Adrenal gland (tissue), 12 donors: Measurements from ENCODE around the gene COQ9. TPM values are rescaled to one million over a fixed set of nuclear protein-coding genes. Genes with fewer than 3 reads are reported as not detected.

Source experiments
- DNase-seq, 7 donors: peaks; one replicate each; pipeline ENCODE4 v3.0.0-alpha.2; 2019 to 2020
- H3K27ac ChIP-seq, 5 donors: fragments of 200-600 bp; sonication (generic) in 4 of 5; 1 replicate in 3 of 5; 2 replicates in 2 of 5; pipeline versions ENCODE4 v1.5.1 to v1.8.0; 2016 to 2020; ENCODE audit warnings: mild to moderate bottlenecking in 1 of 5
- H3K27me3 ChIP-seq: fragments of 200-600 bp; 2 replicates; pipeline ENCODE4 v1.8.0; 2021
- H3K36me3 ChIP-seq, 2 donors: fragments of 200-600 bp; replicated peaks in 1 of 2; 1 replicate in 1 of 2; 2 replicates in 1 of 2; pipeline versions ENCODE4 v1.5.1 to v1.8.0; 2018 to 2022
- H3K4me1 ChIP-seq, 2 donors: fragments of 200-600 bp; replicated peaks in 1 of 2; 1 replicate in 1 of 2; 2 replicates in 1 of 2; pipeline versions ENCODE4 v1.5.1 to v1.8.0; 2018 to 2021
- H3K4me3 ChIP-seq, 4 donors: fragments of 200-600 bp; sonication (generic) in 3 of 4; one replicate each; pipeline ENCODE4 v1.5.1; 2016 to 2018
- H3K9me3 ChIP-seq, 3 donors: fragments of 200-600 bp; sonication (generic) in 1 of 3; replicated peaks in 1 of 3; 1 replicate in 2 of 3; 2 replicates in 1 of 3; pipeline versions ENCODE4 v1.5.1 to v1.8.0; 2016 to 2021
- POLR2A ChIP-seq, 2 donors: fragments of 450-650 bp; IDR thresholded peaks; one replicate each; pipeline ENCODE4 v1.6.1; 2017; ENCODE audit warnings: antibody characterized with exemption in 2 of 2, mild to moderate bottlenecking in 2 of 2, moderate library complexity in 1 of 2
- WGBS, 4 donors: extraction: QIAGEN DNeasy Blood & Tissue Kit in 2 of 4; methylation state at CpG; one replicate each; pipeline versions ENCODE4 v1.1.5 to v1.1.7; 2013 to 2017; 5-methylcytosine and 5-hydroxymethylcytosine counted together
- intact Hi-C, 2 donors: fragments of 100-400 bp; cut with DNase I; formaldehyde crosslinking; loops; one replicate each; pipeline versions ENCODE4 v1.14.1 to v1.15.0; 2022 to 2023
- polyA plus RNA-seq, 3 donors: library from polyadenylated mRNA; stranded (reverse); fragments of 200-250 nt in 2 of 3; fragments of 350-450 nt in 1 of 3; fragmentation: Illumina TruSeq in 1 of 3; extraction: RNeasy Lipid Tissue Mini Kit (QIAGEN cat#74804) in 1 of 3; gene quantifications; one replicate each; pipeline ENCODE4 v1.2.3, GENCODE V29; 2013 to 2014
- total RNA-seq, 9 donors: library from RNA; depleted of rRNA in 4 of 9; stranded (reverse); fragments of >200 nt in 4 of 9; fragments of 120-200 nt in 1 of 9; fragmentation: NEBNext Ultra II Directional in 1 of 9; extraction: Animal tissue kit (Norgen Biotek cat#: 25700) in 1 of 9; gene quantifications; one replicate each; pipeline versions ENCODE4 v1.1.0 to v1.2.4, GENCODE V29; 2013 to 2023
- TF ChIP-seq, protein P1 (sequence below), 6 experiments: fragments of 450-650 bp in 4 of 6; fragments of 200-600 bp in 2 of 6; sonication (generic) in 1 of 6; IDR thresholded peaks; 1 replicate in 5 of 6; 2 replicates in 1 of 6; pipeline versions ENCODE4 v1.5.1 to v1.8.0; 2016 to 2021; ENCODE audit warnings: antibody characterized with exemption in 6 of 6, mild to moderate bottlenecking in 2 of 6, moderate library complexity in 1 of 6
- donor health status: healthy with polysubstance abuse.
- donor health status: Bipolar disorder and iron deficiency.
- donor health status: DM: yes; HTN: yes; CAD: no.
- donor health status: DM: no; HTN: no; CAD: no.
- donor health status: DM: no; HTN: no; CAD: no.
- donor health status: DM: yes; HTN: yes; CAD: no.

Gene COQ9
- total and polyA plus RNA-seq, 12 donors: 60.9 to 277 (median 88.6) TPM

DNA sequence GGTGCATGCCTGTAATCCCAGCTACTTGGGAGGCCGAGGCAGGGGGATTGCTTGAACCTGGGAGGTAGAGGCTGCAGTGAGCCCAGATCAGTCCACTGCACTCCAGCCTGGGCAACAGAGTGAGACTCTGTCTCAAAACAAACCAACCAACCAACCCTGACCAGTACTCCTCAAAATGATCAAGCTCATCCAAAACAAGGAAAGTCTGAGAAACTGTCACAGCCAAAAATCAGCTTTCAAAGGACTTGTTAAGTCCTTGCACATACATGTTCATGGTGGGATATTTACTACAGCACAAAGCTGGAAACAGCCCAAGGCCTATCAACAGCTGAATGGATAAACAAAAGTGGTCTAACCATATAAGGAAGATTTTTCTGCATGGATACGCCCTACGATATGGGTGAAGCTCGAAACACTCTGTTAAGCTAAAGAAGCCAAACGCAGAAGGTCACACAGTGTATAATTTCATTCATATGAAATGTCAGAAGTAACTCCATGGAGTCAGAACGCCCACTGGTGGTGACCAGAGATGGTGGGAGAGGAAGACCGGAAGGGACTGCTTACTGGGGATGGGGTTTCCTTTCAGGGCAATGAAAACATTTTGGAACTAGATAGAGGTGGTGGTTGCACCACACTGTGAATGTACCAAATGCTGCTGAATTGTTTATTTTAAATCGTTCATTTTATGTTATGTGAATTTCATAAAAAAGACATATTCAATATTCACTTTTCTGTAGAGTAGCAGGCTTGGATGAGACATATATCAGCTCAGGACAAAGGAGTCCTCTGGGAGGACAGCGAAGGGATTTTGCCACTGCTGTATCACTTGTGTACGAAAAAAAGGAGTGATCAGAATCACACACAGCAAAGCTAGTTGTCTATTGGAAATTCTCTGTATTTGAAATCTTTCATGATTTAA, 25.0 kb upstream of the COQ9 start:
- Histone ChIP-seq H3K4me1 (peaks cover 8 to 25% of the 10 kb centered on the region in 2 donors), H3K4me3 (no peak overlapping the region), H3K27ac (no peak overlapping the region), H3K36me3 (peaks cover 0 to 4% of the 10 kb centered on the region in 2 donors), H3K9me3 (no peaks in the 10 kb centered on the region), H3K27me3 (no peaks in the 10 kb centered on the region)
- peak in 4 of 7 donors; percentile 25 to 52 (median 45) for DNase-seq
- intact Hi-C loops: no loop called here
- TF ChIP-seq, protein P1, sequence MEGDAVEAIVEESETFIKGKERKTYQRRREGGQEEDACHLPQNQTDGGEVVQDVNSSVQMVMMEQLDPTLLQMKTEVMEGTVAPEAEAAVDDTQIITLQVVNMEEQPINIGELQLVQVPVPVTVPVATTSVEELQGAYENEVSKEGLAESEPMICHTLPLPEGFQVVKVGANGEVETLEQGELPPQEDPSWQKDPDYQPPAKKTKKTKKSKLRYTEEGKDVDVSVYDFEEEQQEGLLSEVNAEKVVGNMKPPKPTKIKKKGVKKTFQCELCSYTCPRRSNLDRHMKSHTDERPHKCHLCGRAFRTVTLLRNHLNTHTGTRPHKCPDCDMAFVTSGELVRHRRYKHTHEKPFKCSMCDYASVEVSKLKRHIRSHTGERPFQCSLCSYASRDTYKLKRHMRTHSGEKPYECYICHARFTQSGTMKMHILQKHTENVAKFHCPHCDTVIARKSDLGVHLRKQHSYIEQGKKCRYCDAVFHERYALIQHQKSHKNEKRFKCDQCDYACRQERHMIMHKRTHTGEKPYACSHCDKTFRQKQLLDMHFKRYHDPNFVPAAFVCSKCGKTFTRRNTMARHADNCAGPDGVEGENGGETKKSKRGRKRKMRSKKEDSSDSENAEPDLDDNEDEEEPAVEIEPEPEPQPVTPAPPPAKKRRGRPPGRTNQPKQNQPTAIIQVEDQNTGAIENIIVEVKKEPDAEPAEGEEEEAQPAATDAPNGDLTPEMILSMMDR (IDR thresholded peaks at IDR 0.05): peak; percentile 5 to 59 (median 49)
- TF ChIP-seq POLR2A (IDR thresholded peaks at IDR 0.05): no peak
- WGBS, 4 donors: 32 to 43% (median 38%) methylated on average over 10 of the region's 10 CpGs

DNA sequence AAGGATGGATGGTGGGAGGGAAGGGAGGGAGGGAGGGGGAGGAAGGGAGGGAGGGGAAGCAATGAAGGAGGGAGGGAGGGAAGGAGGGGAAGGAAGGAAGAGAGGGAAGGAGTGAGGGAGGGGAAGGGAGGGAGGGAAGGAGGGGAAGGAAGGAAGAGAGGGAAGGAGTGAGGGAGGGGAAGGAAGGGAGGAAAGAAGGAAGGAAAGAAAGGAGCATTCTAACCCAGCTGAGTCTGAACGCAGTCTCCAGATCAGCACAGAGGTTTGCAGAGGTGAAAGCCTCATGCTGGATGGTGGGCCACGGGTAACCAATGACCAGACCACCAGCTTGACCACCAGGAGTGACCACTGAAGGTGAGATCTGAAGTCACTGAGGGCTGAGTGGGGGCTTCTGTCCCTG, 24.1 kb upstream of the COQ9 start:
- no peak overlapping the region for H3K27ac ChIP-seq
- no peaks in the 10 kb centered on the region for H3K27me3 ChIP-seq
- H3K4me1 ChIP-seq: peaks cover 8 to 17% of the 10 kb centered on the region in 2 donors
- TF ChIP-seq POLR2A (IDR thresholded peaks at IDR 0.05): no peak
- TF ChIP-seq, protein P1 (IDR thresholded peaks at IDR 0.05): no peak
- 77 to 84% (median 78%) methylated on average over 2 of the region's 2 CpGs for WGBS, 4 donors
- H3K4me3 ChIP-seq: no peak overlapping the region
- peaks cover 0 to 11% of the 10 kb centered on the region in 2 donors for H3K36me3 ChIP-seq
- peak in 1 of 7 donors; percentile 39 for DNase-seq
- intact Hi-C loops: no loop called here
- no peaks in the 10 kb centered on the region for H3K9me3 ChIP-seq

DNA sequence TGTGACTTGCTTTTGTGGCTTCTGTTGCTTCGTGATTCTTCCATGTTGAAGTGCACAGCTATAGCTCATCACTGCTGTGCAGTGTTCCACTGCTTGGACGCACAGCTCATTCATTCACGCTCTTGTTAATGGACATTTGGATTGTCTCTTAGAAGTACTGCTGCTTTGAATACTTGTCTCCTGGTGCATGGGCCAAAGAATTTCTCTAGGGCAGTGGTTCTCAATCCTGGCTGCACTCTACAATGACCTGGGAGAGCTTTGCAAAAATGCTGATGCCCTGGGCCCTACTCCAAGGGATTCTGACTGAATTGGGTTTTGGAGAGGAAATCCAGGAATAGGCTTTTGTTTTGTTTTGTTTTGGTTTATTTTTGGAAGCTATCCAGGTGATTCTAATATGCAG, 22.7 kb upstream of the COQ9 start:
- Histone ChIP-seq H3K4me3 (no peak overlapping the region), H3K27ac (peak overlapping the region in 1 of 5 donors; percentile 46), H3K27me3 (no peaks in the 10 kb centered on the region), H3K36me3 (peaks cover 0 to 23% of the 10 kb centered on the region in 2 donors), H3K9me3 (no peaks in the 10 kb centered on the region), H3K4me1 (peaks cover 8 to 10% of the 10 kb centered on the region in 2 donors)
- TF ChIP-seq, protein P1 (IDR thresholded peaks at IDR 0.05): no peak
- no peak for TF ChIP-seq POLR2A (IDR thresholded peaks at IDR 0.05)
- peak in 1 of 7 donors; percentile 48 for DNase-seq
- 70 to 79% (median 77%) methylated on average over 3 of the region's 3 CpGs for WGBS, 4 donors
- intact Hi-C loops: no loop called here

DNA sequence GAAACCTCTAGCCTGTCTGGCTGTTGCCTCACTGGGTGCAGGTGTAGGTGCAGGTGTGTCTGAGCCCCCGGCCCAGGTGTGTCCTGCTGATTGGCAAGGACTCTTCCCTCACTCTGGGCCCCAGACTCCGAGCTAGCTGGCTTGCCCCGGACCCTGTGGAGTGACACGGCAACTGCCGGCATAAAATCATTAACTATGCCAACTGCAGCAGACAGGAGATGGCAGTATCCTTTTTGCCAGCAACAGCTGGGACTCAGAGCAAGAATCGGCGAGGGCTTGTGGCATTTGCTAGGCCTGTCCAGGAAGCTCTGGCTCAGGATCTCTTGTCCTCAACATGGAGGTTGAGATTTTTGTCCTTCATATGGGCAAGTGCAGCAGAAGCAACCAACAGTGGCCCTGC, 20.9 kb upstream of the COQ9 start:
- no peaks in the 10 kb centered on the region for H3K27me3 ChIP-seq
- 75 to 93% (median 84%) methylated on average over 2 to 7 of the region's 7 CpGs for WGBS, 4 donors
- H3K27ac ChIP-seq: no peak overlapping the region
- peaks cover 0 to 41% of the 10 kb centered on the region in 2 donors for H3K36me3 ChIP-seq
- H3K9me3 ChIP-seq: no peaks in the 10 kb centered on the region
- intact Hi-C loops: no loop called here
- DNase-seq: peak in 1 of 7 donors; percentile 46
- H3K4me3 ChIP-seq: no peak overlapping the region
- TF ChIP-seq POLR2A (IDR thresholded peaks at IDR 0.05): no peak
- TF ChIP-seq, protein P1 (IDR thresholded peaks at IDR 0.05): no peak
- H3K4me1 ChIP-seq: peaks cover 8 to 10% of the 10 kb centered on the region in 2 donors
